ENCODE data around the gene ARHGEF3. TPM values are rescaled to one million over a fixed set of nuclear protein-coding genes. Genes with fewer than 3 reads are reported as not detected.

The ARHGEF3 gene
- total and polyA plus RNA-seq, 7 experiments from 2014 or later: 78.8 to 99.7 (median 87.0) TPM

Other genes starting within 250 kb of the ARHGEF3 start
- 100 to 1,000 TPM in 2 of 5 experiments, 10 to 100 TPM in 3; 38.6 to 115 (median 77.3) TPM for gene CCDC66, start 244.8 kb downstream of the ARHGEF3 start, total RNA-seq
- gene CCDC66, start 244.8 kb downstream of the ARHGEF3 start, polyA plus RNA-seq: 10 to 100 TPM; 20.9 to 25.9 TPM
- gene TASOR, start 118.7 kb downstream of the ARHGEF3 start, total RNA-seq: 100 to 1,000 TPM in 1 of 5 experiments, 10 to 100 TPM in 4; 61.8 to 113 (median 75.2) TPM
- gene TASOR, start 118.7 kb downstream of the ARHGEF3 start, polyA plus RNA-seq: 10 to 100 TPM; 24.5 to 26.7 TPM

Data from naive thymus-derived CD4-positive, alpha-beta T cell (primary cell).